Kasumi-1 (cell line): ENCODE measurements around the gene ARHGAP26.

Experiments used
- DNase-seq, 2 experiments: peaks; one replicate each; lab custom pipeline; 2025; lab: John Stamatoyannopoulos, UW

The ARHGAP26 gene

DNA sequence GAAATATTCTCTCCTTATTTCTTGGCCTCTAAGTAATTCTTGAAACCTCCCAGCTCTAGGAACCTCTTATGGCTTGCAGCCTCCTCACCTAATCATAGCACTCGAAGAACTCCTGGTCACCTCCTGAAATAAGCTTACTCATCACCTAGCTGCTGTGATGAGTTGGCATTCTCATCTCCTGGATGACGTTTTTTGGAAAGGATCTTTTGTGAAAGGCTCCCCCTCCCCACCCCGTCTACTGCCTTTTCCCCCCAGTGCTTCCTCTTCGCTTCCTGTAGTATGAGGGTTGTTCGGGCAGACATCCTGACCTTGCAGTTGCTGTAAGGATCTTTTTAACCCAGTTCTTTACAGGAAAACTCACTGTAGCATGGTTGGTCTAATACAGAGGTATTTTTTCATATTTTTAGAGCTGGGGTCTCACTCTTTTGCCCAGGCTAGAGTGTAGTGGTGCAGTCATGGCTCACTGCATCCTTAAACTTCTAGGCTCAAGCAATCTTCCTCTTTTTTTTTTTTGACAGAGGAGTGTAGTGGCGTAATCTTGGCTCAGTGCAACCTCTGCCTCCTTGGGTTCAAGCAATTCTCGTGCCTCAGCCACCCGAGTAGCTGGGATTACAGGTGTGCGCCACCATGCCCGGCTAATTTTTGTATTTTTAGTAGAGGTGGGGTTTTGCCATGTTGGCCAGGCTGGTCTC is 41.8 kb downstream of the ARHGAP26 start:
- peak; percentile 8 to 28 for DNase-seq

DNA sequence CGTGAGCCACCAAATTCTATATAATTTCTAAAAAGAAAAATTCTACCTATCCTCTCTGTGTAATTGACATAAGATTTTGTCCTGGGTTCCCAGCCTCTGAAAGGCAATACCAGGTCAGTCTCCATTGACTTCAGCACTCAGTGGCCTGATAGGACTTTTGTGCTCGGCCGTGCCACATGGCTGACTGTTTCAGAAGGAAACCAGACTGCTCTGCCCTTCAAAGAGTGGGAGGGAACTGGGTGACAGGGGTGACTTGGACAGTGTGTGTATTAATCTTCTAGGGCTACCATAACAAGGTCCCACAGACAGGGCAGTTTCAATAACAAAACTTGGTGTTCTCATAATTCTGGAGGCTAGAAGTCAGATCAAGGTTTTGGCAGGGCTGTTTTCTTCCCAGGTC is 43.0 kb downstream of the ARHGAP26 start:
- no peak for DNase-seq

DNA sequence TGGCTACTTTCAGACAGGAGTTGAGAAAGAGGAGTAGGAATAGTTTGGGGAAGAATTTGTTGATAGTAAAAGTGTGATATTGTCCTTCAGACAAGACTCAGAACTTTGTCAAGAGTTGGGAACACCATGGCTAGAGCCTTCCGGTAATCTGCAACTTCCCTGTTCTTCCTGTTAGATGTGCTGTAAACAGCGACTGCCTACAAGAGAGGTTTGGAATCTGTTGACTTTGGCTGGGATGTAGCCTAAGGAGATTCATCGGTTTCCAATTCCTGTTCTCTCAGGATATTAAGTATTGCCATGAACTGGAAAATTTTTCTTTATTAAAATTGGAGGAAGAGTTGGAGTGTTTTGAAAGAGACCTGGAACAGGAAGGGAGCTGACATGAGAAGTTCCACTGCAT is 43.9 kb downstream of the ARHGAP26 start:
- DNase-seq = no peak

DNA sequence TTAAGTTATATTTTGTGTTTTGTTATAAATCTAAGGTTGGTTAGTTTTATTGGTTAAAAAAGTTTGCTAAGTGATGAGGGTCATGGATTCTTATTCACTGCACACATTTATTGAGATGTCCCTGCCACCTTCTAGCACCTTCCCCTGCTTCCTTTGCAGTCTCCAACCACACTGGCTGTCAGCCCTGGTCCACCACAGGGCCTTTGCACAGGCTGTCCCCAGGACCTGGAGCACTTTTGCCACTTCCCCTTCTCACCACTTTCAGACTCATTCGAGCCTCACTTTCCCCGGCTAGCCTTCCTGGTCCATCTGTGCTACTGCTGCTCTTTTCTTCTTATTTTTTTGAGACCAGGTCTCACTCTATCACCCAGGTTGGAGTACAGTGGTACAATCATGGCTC is 45.3 kb downstream of the ARHGAP26 start:
- DNase-seq = no peak

DNA sequence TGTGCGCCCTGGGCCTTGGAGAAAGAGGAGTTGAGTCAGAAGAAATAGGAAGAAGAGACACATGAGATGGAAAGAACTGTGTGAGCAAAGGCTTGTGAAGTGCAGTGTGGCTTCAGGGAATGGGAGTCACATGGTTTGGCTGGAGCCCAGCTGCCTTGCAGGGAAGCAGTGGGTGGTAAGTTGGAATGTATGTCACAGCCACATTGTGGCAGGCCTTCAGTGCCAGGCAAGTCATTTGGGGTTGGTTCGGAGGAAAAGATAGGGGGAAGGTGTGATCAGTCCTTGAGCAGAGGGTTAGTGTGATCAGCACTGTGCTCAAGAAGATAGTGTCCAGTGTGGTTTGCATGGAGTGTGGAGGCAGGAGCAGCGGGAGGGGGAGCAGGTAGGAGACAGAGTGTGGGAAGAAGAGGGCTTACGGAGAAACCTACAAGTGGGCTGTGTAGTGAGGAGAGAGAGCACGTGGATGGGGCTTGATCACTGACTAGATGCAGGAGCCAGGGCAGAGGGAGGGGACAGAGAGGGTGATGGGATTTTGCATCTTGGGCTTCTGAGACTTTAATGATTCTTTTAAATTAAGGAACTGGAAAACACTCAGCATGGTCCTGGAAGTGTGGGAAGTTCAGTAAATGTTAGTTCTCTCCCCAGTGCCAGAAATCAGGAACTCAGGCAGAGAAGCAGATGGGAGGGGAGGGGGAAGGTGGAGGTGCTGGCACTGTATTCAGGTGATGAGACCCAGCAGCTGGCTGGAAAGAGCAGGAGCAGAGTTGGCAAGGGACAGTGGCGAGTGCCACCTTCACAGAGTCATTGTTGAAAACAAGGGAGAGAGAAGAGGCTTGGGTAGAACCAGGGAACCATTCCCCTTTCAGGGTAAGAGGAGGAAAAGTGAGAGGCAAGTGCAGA is 46.6 kb downstream of the ARHGAP26 start:
- peak; percentile 6 to 50 for DNase-seq

DNA sequence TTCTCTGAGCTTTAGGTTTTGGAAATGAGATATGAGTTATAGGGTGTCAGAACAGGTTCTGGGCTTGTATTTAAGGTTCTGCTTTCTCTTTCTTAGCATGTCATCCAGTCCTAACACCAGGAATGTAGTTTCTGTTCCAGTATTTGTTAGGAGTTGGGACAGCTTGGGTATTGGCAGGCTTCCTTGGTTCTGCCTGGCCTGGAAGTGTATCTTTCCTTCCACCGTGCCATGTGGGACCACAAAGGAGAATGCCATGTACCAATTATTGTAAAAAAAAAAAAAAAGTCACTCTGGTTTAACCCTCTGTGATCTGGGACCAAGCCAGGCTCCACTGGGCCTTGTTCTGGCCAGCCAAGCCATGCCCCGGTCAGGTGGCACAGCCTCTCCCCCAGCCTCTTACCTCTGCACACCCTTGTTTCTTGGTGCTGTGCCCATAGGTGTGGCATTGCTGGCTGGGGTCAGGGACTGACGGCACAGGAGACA is 47.8 kb downstream of the ARHGAP26 start:
- DNase-seq = no peak

DNA sequence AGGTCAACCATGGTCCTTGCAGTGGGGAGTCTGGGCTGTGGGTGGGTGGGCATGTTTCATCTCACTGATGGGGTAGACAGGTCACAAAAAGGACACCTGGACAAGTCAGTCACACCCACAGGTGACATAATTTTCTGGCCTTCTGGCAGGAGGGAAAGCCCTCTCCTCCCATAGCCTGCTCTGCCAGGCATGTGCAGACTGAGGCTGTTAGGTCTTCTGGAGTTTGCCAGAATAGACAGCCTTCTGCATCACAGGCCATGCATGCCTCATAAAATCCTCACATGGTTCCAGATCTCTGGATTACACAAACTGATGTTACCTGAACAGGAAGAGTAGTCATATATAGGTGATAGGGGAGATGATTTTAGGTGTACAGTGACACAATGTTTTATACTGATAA is 49.1 kb downstream of the ARHGAP26 start:
- no peak for DNase-seq

DNA sequence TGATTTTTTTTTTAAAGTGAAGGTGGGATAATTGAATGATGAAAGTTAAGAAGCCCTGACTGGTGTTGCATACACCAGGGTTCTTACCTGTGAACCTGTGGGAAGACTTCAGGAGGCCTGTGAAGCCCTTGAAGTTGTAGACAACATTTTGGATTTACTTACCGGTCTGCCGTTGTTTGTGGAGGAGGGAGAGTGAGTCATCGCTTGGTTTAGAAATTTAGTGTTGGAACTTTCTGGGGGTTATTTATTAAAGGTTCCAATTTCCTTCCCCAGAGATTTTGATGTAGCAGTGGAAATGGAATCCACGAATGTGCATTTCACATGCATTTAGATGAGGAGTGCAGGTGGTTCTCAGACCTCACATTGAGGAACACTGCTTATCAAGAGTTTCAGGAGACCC is 49.6 kb downstream of the ARHGAP26 start:
- no peak for DNase-seq

DNA sequence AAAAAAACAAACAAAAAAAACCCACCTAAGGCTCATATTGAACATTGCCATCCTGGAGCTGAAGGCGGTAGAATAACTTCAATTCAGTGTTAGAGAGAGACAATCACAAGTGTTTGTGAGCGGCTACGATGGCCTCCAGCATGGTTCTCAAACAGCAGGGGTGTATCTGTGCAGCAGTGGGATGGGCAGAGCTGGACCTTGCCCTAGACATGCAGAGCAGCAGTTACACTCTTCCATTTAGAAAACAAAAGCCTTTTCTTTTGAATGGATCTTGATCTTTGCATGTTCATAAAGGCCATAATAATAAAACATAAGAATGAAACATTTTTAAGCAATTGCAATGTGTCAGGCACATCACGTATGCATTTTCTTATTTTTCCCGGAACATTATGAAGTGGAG is 50.3 kb downstream of the ARHGAP26 start:
- no peak for DNase-seq

DNA sequence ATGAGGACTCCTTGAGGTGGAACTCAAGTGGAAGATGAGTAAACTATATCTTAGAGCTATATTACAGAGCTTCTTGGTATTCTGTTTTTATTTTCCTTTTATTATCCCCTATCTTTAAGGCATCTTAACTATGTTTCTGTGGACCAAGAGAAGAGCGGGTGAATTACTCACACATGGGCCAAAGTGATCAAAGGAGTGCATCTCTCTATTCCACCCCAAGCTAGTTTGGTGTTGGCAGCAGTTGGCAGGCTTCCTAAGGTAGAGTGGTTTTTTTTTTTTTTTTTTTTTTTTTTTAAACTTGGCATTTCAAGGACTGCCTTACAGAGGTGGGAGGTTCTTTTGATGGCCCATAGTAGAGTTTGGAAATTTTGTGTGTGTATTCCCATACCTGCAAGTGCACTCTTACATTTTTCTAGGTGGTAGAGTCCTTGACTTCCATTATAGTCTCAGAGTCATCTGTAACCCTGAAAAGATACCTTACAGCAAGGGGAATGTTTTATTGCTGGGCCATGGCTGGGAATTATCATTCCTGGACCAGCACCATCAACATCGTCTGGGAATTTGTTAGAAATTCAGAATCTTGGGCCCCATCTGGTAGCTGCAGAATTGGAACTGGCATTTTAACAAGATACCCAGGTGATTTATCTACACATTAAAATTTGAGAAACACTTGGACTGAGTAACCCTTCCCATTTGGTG is 51.0 kb downstream of the ARHGAP26 start:
- no peak for DNase-seq

DNA sequence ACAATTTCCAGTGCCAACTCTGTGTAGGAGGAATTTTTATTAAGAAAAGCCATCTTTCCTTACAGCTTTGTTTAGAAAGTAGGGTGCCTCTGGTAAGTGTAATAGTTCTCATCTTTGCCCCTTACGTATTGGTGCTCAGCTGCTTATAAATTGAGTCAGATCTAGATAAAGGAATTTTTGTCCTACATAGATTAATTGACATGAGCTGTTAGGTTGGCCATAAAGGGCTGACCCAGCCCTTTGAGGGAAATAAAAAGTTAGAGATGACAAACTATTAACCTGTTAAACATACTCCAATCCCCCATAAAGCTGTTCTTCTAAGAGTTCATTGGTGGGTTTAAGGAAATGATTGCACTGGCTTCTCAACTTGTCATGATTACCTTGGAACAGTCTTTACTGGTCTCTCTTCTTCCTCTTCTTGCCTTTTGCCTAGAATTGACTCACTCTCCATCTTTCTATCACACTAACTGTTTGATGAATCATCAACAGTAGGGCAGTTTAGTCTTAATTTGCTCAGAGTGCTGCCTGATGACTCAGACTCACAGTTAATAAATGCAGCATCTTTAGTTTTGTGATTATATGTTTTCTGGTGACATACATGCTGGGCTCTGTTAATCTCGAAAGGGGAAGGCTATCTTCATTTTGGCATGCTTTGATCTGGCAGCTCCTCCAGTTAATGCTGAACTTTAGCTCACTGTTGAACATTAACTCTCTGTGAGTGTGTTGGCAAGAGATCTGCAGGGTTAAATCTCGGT is 51.7 kb downstream of the ARHGAP26 start:
- DNase-seq = peak; percentile 83 to 90

DNA sequence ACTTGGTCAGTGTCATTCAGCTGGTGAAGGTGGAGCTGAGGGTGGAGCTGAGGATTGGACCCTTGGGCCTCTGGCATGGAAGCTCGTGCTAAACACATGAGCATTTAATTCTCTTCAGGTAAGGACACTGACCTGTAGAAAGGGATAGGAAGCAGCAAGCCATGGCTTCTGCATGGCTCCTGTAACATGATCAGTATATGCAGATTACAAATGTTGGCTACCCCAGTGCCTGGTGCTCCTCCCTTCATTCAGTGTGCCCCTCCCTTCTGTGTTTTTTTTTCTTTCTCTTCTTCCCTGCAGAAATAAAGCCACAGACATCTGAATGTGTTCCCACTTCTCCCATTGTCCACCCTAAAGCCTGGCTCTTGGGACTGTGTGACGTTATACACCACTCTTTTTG is 52.9 kb downstream of the ARHGAP26 start:
- no peak for DNase-seq

DNA sequence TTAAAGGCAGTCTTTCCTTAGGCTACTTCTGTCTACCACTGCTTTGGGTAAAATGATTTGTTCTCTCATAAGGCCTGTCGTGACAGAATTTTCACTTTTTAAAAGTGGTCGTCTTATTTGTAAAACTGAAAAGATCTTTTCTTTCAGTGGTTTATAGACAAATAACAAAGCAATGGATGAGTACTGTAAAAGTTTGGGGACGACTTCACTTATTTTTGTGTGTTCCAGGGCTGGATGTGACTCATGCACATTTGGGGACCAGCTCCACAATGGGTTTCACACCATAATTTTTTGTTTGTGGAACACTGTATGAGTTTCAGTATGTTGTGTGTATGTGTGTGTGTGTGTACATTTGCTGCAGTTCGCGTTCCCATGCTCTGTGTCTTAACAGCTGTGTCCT is 53.6 kb downstream of the ARHGAP26 start:
- no peak for DNase-seq

DNA sequence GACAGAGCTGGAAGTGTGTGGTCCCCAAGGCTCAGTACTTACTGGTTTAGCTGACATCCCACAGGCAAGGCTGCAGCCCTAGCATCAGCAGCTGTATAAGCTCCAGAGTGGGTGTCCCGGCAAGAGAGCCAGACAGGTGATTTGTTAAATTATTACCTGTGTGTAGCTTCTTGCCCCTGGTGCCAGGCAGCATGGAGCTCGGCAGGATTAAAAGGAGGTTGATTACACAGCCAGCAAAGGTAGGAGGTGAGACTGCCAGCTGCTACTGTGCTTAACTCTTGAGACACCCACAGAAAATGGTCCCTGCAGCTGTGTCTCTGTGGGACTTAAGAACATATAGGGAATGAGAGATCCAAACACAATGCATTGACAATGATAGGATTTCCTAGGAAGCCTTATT is 54.2 kb downstream of the ARHGAP26 start:
- DNase-seq = no peak

DNA sequence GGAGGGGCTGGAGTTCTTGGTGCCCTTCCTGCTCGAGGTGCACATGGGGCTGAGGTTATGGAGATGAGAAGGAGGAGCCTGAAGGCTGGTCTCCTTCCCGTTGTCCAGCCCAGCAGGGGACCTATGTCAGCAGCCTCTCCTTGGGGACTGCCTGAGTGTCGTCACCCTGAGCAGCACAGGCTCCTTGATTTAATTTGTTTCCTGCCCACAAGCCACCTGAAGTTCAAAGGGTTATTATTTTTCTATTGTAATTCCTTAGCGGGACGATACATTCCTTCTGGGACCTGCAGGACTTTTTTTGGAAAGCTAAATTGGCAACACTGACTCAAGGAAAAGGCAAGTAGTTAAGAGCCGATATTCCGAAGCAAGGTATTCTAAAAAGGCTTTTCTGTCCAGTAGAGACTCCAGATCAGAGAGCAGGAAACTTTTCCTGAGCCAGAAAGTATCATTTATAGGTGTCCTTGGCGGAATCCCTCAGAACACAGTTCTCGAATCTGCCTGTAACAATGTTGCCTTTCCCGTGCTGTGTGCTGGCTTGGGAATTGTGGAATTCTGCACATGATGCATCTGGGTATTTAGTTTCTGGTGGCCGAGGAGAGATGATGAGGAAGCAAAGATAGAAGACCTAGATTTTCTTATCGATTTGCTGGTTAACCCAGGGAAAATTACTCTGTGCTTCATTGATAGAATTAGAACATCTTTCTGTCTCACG is 55.4 kb downstream of the ARHGAP26 start:
- no peak for DNase-seq

DNA sequence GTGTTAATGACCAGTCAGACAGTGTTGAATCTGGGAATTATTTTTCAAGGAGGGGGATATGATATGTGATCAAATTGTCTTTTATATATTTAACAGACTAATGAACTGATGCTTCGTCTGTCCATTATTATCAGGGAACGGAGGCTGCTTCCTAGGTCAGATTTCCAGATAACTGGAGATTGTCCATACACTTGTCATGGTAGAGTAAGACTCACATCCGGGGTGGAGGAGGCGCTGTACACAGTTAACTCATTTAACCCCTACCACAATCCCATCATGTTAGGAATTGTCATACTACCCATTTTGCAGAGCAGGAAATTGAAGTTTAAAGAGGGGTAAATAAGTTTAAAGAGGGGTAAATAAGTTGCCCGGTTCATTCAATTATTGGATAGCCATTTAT is 55.9 kb downstream of the ARHGAP26 start:
- no peak for DNase-seq

DNA sequence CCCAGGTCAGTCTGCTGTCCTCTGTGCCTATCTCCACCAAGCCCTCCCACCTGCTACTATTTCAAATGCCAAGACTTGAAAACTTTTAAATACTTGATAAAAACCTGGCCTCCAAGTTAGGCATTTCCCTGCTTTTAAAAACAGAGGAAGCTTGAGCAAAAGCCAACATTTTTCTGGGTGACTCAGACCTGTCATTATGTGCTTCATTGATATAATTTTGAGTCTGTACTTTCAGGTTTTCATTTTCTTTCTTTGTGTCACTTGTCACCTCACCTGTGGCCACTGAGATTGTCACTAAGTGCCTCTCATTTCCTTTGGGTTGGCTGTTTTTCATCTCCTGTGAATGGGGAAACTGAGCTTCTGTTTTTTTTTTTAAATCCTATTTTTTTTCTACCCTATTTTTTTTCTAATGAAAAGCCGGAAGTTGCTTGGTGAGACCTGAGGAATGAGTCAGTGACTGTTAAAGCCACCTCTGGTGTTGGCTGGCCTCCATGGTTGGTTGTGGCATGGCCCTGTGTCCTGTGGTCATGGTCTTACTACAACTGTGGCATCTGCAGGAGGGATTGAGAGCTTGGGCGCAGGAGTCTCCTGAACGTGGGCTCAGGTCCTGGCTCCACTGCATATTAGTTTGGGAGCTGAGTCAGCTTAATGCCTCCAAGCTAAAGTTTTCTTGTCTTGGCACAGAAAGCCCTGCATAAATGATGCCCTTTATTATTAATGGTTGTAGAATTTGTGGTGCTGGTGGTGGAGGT is 56.7 kb downstream of the ARHGAP26 start:
- peak; percentile 37 to 46 for DNase-seq

DNA sequence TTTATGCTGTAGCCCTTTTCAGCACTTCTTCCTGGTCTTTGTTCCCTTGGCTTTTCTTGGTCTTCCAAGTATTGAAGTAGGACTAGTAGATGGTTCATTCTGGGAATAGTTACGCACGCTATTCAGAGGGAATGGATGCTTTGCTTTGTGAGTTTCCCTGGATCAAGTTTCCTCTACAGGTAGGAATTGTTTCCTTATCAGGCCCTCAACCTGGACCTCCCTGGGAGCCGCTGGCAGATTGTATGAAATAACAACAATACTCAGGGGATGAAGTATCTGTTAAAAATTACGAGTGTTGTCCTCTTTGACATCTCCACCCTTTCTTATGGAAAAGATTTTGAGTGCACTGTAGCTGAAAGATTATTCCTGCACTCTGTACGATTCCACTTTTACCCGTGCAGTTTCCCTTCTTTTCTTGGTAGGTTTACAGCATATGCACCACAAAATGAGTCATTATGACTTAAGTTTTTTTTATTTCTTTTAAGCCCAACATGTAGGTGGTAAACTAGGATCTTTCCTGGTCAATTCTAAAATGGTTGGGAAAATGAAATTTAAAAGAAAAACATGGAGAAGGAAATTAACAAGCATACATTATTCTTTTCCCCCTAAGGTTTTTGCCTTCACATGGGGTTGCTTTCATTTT is 57.9 kb downstream of the ARHGAP26 start:
- no peak for DNase-seq

DNA sequence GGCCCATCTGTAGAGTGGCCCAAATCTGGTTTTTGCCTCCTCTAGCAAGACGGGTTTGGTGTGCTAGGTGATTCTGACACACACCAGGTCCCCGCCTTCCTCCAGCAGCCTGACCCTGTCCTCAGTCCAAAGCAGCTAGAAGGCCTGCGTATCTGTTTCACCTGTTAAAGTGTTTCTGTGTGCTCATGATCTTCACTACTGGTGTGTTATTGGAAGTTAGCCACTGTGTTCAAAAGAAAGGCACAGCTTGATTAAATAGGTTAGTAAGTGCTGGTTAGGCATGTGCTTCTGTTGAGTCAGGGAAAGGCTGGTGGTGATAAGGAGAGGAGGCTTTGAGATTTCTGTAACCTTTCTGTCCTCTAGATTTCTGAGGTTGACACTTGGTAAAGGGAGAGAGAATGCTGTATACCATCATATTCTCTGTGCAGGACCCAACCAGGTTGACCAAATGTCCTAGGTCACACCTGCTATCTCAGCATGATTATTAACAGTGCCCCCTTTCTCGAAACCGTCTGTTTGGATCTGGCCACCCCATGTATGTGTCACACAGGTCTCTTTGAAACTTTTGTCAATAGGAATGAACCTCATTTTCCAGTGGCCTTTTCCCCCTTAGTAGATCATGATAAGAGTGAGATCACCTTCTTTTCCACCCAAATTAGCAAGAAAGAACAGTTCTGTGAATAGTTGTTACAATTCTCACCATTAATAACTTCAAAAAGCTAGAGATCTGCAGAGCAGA is 58.8 kb downstream of the ARHGAP26 start:
- no peak for DNase-seq
